ENCODE results near the gene DSCAML1. TPM values are rescaled to one million over a fixed set of nuclear protein-coding genes. Genes with fewer than 3 reads are reported as not detected.

Gene DSCAML1
- total RNA-seq, 2 experiments from 2014 or later = 0.13 to 0.29 TPM

DNA sequence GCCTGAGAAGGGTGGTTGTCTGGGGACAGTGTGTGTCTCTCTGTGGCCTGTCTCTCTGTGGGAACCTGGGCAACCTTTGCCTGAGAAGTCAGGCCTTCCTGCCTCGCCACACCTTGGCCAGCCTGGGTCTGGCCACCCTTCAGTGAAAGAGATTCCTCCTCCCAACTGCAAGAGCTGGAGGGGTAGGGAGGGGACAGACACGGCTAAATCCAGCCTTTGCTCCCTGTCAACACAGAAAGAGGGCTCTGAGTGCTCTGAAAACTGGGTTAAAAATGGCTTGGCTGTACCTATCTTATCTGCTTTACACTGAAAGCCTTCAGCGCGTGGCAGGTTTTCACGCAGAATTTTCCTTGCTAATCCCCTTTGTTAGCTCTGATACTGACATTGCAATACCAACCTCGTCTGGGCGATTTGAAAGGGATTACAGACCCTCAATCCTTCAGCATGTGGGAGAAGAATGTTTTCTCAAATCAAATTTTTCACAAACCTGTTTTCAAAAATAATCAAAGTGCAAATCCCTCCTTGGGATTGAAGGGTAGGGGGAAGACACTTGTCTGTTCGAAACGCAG lies 163.7 kb downstream of the DSCAML1 start:
- ChIA-PET CTCF (no interaction called here), POLR2A (no interaction called here)
- ATAC-seq (no peak), DNase-seq (no peak)
- Mint-ChIP-seq H3K27me3 (no peaks in the 10 kb centered on the region), H3K4me1 (ENCODE audit: low read depth) (no peaks in the 10 kb centered on the region), H3K4me3 (no peak overlapping the region), H3K9me3 (no peaks in the 10 kb centered on the region), H3K27ac (no peak overlapping the region), H3K36me3 (ENCODE audit: low read depth) (no peaks in the 10 kb centered on the region)
- no peak for TF ChIP-seq CTCF (IDR thresholded peaks at IDR 0.05)
- intact Hi-C loops (cut with micrococcal nuclease) = no loop called here

GRCh38 chr11:117632306-117632705 lies 164.7 kb downstream of the DSCAML1 start:
- no peak for ATAC-seq
- H3K4me3 Mint-ChIP-seq = no peak overlapping the region
- intact Hi-C loops (cut with micrococcal nuclease) = no loop called here
- CTCF ChIA-PET = interaction anchor here (1.9 kb wide), 1 partner anchor 11 kb away, joined by 12 read pairs; no protein-coding TSS in a partner anchor
- no peaks in the 10 kb centered on the region for H3K4me1 Mint-ChIP-seq (ENCODE audit: low read depth)
- POLR2A ChIA-PET = no interaction called here
- no peak for DNase-seq
- no peak overlapping the region for H3K27ac Mint-ChIP-seq
- H3K9me3 Mint-ChIP-seq = no peaks in the 10 kb centered on the region
- no peaks in the 10 kb centered on the region for H3K36me3 Mint-ChIP-seq (ENCODE audit: low read depth)
- H3K27me3 Mint-ChIP-seq = no peaks in the 10 kb centered on the region
- TF ChIP-seq CTCF (IDR thresholded peaks at IDR 0.05) = no peak

GRCh38 chr11:117631336-117632140 lies 165.5 kb downstream of the DSCAML1 start:
- no peaks in the 10 kb centered on the region for H3K27me3 Mint-ChIP-seq
- H3K9me3 Mint-ChIP-seq = no peaks in the 10 kb centered on the region
- no peak overlapping the region for H3K27ac Mint-ChIP-seq
- POLR2A ChIA-PET = no interaction called here
- DNase-seq (no peak), ATAC-seq (no peak)
- TF ChIP-seq CTCF (IDR thresholded peaks at IDR 0.05) = no peak
- H3K4me3 Mint-ChIP-seq = no peak overlapping the region
- no peaks in the 10 kb centered on the region for H3K4me1 Mint-ChIP-seq (ENCODE audit: low read depth)
- CTCF ChIA-PET = interaction anchor here (1.9 kb wide), 1 partner anchor 10 kb away, joined by 12 read pairs; no protein-coding TSS in a partner anchor
- no peaks in the 10 kb centered on the region for H3K36me3 Mint-ChIP-seq (ENCODE audit: low read depth)
- intact Hi-C loops (cut with micrococcal nuclease) = no loop called here

GRCh38 chr11:117629891-117630538 lies 167.0 kb downstream of the DSCAML1 start:
- intact Hi-C loops (cut with micrococcal nuclease) = no loop called here
- Mint-ChIP-seq H3K36me3 (ENCODE audit: low read depth) (no peaks in the 10 kb centered on the region), H3K9me3 (no peaks in the 10 kb centered on the region), H3K27ac (no peak overlapping the region), H3K27me3 (no peaks in the 10 kb centered on the region), H3K4me1 (ENCODE audit: low read depth) (no peaks in the 10 kb centered on the region), H3K4me3 (no peak overlapping the region)
- CTCF ChIA-PET = interaction anchor here (1.4 kb wide), 1 partner anchor 9 kb away, joined by 4 read pairs; no protein-coding TSS in a partner anchor
- POLR2A ChIA-PET = no interaction called here
- no peak for TF ChIP-seq CTCF (IDR thresholded peaks at IDR 0.05)
- no peak for ATAC-seq
- DNase-seq = no peak

DNA sequence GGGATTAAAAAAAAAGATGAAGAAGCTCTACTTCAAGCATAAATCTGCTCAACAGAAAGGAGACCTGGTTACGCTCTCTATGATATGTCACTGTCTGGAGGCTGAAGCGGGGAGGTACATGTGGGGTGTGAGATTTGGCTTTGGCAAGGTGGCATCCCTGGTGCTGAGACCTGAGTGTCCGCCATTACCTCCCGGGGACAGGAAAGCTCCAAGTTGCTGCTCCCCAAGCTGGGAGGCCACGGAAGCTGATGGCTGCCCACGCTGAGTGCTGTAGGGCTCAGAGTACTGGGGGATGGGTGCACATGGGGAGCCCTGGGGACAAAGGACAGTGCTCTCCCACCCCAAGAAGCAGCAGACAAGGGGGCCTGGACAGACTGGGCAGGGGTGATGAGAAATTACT lies 167.9 kb downstream of the DSCAML1 start:
- Mint-ChIP-seq H3K27ac (no peak overlapping the region), H3K4me1 (ENCODE audit: low read depth) (no peaks in the 10 kb centered on the region), H3K36me3 (ENCODE audit: low read depth) (no peaks in the 10 kb centered on the region), H3K4me3 (no peak overlapping the region), H3K27me3 (no peaks in the 10 kb centered on the region), H3K9me3 (no peaks in the 10 kb centered on the region)
- ATAC-seq (no peak), DNase-seq (no peak)
- ChIA-PET CTCF (interaction anchor here (1.4 to 2.1 kb wide), 2 partner anchors 8 to 203 kb away, joined by 4 to 8 read pairs; no protein-coding TSS in a partner anchor), POLR2A (no interaction called here)
- TF ChIP-seq CTCF (IDR thresholded peaks at IDR 0.05) = no peak
- intact Hi-C loops (cut with micrococcal nuclease) = no loop called here
